IMR-90 (cell line): ENCODE results near the gene ARMC8. TPM values are rescaled to one million over a fixed set of nuclear protein-coding genes. Genes with fewer than 3 reads are reported as not detected.

Source experiments
- ATAC-seq: fragments of 200-7000 bp; cut with Tn5 transposase; 2 replicates; pipeline ENCODE4 v1.9.1; 2020; ENCODE audit warnings: low read depth, mild to moderate bottlenecking, moderate library complexity
- BruUV-seq: library from RNA; stranded (reverse); fragments of 400-500 nt; replicated peaks from 2 replicates; lab custom pipeline; 2021; lab: Mats Ljungman, UMichigan
- CTCF ChIA-PET: fragments of 300-600 bp; formaldehyde crosslinking; extraction: SDS; loops from one replicate; lab custom pipeline; 2021; ENCODE audit warnings: antibody characterized with exemption; lab: Yijun Ruan, JAX
- POLR2A ChIA-PET: fragments of 300-600 bp; sonication (Branson Sonifier 250); formaldehyde crosslinking; loops from one replicate; lab custom pipeline; 2022; ENCODE audit warnings: antibody characterized with exemption; ENCODE audit not compliant: unreplicated experiment; lab: Charles Lee
- DNase-seq: peaks from one replicate; pipeline ENCODE4 v3.0.0; 2013
- H2AFZ ChIP-seq: replicated peaks from 2 replicates; pipeline ENCODE3; 2013; ENCODE audit warnings: low read length, mild to moderate bottlenecking; ENCODE audit not compliant: poor library complexity
- H2AK5ac ChIP-seq: 2 replicates; pipeline ENCODE4 v1.6.1; 2013; ENCODE audit warnings: low read depth, low read length, inconsistent platforms
- H2AK9ac ChIP-seq: replicated peaks from 2 replicates; pipeline ENCODE3; 2013; ENCODE audit warnings: mild to moderate bottlenecking, low read depth, low read length, moderate library complexity; ENCODE audit not compliant: poor library complexity
- H2BK120ac ChIP-seq: 2 replicates; pipeline ENCODE4 v1.6.1; 2013; ENCODE audit warnings: low read depth, low read length, inconsistent platforms
- H2BK15ac ChIP-seq: 3 replicates; pipeline ENCODE4 v1.6.1; 2013; ENCODE audit warnings: low read depth, low read length, inconsistent platforms
- H2BK20ac ChIP-seq: 2 replicates; pipeline ENCODE4 v1.6.1; 2013; ENCODE audit warnings: low read depth, mild to moderate bottlenecking, inconsistent platforms, low read length, moderate library complexity
- H2BK5ac ChIP-seq: 2 replicates; pipeline ENCODE4 v1.6.1; 2013; ENCODE audit warnings: mild to moderate bottlenecking, low read depth, low read length, inconsistent platforms; ENCODE audit not compliant: poor library complexity, severe bottlenecking
- H3K14ac ChIP-seq: replicated peaks from 2 replicates; pipeline ENCODE4 v1.6.1; 2013; ENCODE audit warnings: low read depth, low read length, inconsistent platforms
- H3K18ac ChIP-seq: 2 replicates; pipeline ENCODE4 v1.6.1; 2013; ENCODE audit warnings: low read depth, low read length, control low read depth
- H3K23ac ChIP-seq: 2 replicates; pipeline ENCODE4 v1.6.1; 2013; ENCODE audit warnings: low read depth, low read length, inconsistent platforms
- H3K27ac ChIP-seq: 2 replicates; pipeline ENCODE4 v1.5.1; 2013; ENCODE audit warnings: mild to moderate bottlenecking, control low read depth, low read length; ENCODE audit not compliant: insufficient read depth
- H3K27me3 ChIP-seq: 2 replicates; pipeline ENCODE4 v1.6.1; 2013; ENCODE audit warnings: low read length; ENCODE audit not compliant: control insufficient read depth, insufficient read depth
- H3K36me3 ChIP-seq: 2 replicates; pipeline ENCODE4 v1.6.1; 2013; ENCODE audit warnings: low read length, mixed read lengths; ENCODE audit not compliant: control insufficient read depth, insufficient read depth
- H3K4ac ChIP-seq: 2 replicates; pipeline ENCODE4 v1.6.1; 2013; ENCODE audit warnings: low read depth, low read length, inconsistent platforms
- H3K4me1 ChIP-seq: 2 replicates; pipeline ENCODE4 v1.6.1; 2013; ENCODE audit warnings: low read length, mixed read lengths; ENCODE audit not compliant: control insufficient read depth, insufficient read depth
- H3K4me2 ChIP-seq: 2 replicates; pipeline ENCODE4 v1.6.1; 2013; ENCODE audit warnings: low read depth, mild to moderate bottlenecking, control low read depth, low read length, moderate library complexity
- H3K4me3 ChIP-seq: 2 replicates; pipeline ENCODE4 v1.5.1; 2013; ENCODE audit warnings: low read depth, mild to moderate bottlenecking, control low read depth, low read length, moderate library complexity; ENCODE audit not compliant: insufficient read depth
- H3K56ac ChIP-seq: 2 replicates; pipeline ENCODE4 v1.6.1; 2013; ENCODE audit warnings: low read length, inconsistent platforms; ENCODE audit not compliant: insufficient read depth; ENCODE audit errors: extremely low read depth
- H3K79me1 ChIP-seq, 2 experiments: 2 replicates each; pipeline ENCODE4 v1.6.1; 2013; ENCODE audit warnings: low read length in 2 of 2, inconsistent platforms in 1 of 2, low read depth in 1 of 2
- H3K9ac ChIP-seq: 2 replicates; pipeline ENCODE4 v1.6.1; 2013; ENCODE audit warnings: low read depth, low read length, control low read depth
- H3K9me1 ChIP-seq: 2 replicates; pipeline ENCODE4 v1.6.1; 2013; ENCODE audit warnings: low read length, inconsistent platforms; ENCODE audit not compliant: insufficient read depth
- H3K9me3 ChIP-seq: 2 replicates; pipeline ENCODE4 v1.6.1; 2013; ENCODE audit warnings: low read length; ENCODE audit not compliant: control insufficient read depth, insufficient read depth
- H4K20me1 ChIP-seq: 2 replicates; pipeline ENCODE4 v1.6.1; 2013; ENCODE audit warnings: low read length, inconsistent platforms; ENCODE audit not compliant: insufficient read depth
- H4K5ac ChIP-seq: 2 replicates; pipeline ENCODE4 v1.6.1; 2013; ENCODE audit warnings: mild to moderate bottlenecking, low read depth, low read length, control low read depth
- H4K8ac ChIP-seq, 2 experiments: 2 replicates each; pipeline ENCODE4 v1.6.1; 2013; ENCODE audit warnings: low read depth in 2 of 2, low read length in 2 of 2, control low read depth in 1 of 2, inconsistent platforms in 1 of 2
- H4K91ac ChIP-seq: 2 replicates; pipeline ENCODE4 v1.6.1; 2013; ENCODE audit warnings: low read depth, low read length, inconsistent platforms; ENCODE audit not compliant: insufficient read depth
- BHLHE40 ChIP-seq: fragments of 150-350 bp; IDR thresholded peaks from 2 replicates; pipeline ENCODE4 v1.6.1; 2016; ENCODE audit warnings: mild to moderate bottlenecking, low read depth, low read length
- CEBPB ChIP-seq: IDR thresholded peaks from 2 replicates; pipeline ENCODE4 v1.6.1; 2012; ENCODE audit warnings: low read depth, low read length, improper control_type of control experiment
- CHD1 ChIP-seq: IDR thresholded peaks from 2 replicates; pipeline ENCODE4 v1.6.1; 2012; ENCODE audit warnings: low read depth, low read length, improper control_type of control experiment
- CTCF ChIP-seq: conservative IDR thresholded peaks from 2 replicates; pipeline ENCODE4 v1.5.1; 2012; ENCODE audit warnings: mild to moderate bottlenecking, low read depth, low read length, improper control_type of control experiment
- ELK1 ChIP-seq: fragments of 150-350 bp; IDR thresholded peaks from 2 replicates; pipeline ENCODE4 v1.6.1; 2016; ENCODE audit warnings: low read depth, mild to moderate bottlenecking, low read length, moderate library complexity, borderline replicate concordance
- FOS ChIP-seq: fragments of 150-350 bp; IDR thresholded peaks from 2 replicates; pipeline ENCODE4 v1.6.1; 2016; ENCODE audit warnings: low read depth, low read length
- MAFK ChIP-seq: IDR thresholded peaks from 2 replicates; pipeline ENCODE4 v1.6.1; 2012; ENCODE audit warnings: low read depth, low read length, improper control_type of control experiment
- MAZ ChIP-seq: IDR thresholded peaks from 2 replicates; pipeline ENCODE4 v1.6.1; 2012; ENCODE audit warnings: low read depth, mild to moderate bottlenecking, low read length, improper control_type of control experiment, moderate library complexity, borderline replicate concordance
- MXI1 ChIP-seq: IDR thresholded peaks from 2 replicates; pipeline ENCODE4 v1.6.1; 2012; ENCODE audit warnings: low read depth, mild to moderate bottlenecking, low read length, moderate library complexity, borderline replicate concordance
- NFE2L2 ChIP-seq: fragments of 150-350 bp; IDR thresholded peaks from 2 replicates; pipeline ENCODE4 v1.6.1; 2016; ENCODE audit warnings: low read depth, mild to moderate bottlenecking, low read length
- POLR2A ChIP-seq: IDR thresholded peaks from 2 replicates; pipeline ENCODE4 v1.6.1; 2012; ENCODE audit warnings: mild to moderate bottlenecking, low read depth, low read length
- RAD21 ChIP-seq: IDR thresholded peaks from 2 replicates; pipeline ENCODE4 v1.6.1; 2012; ENCODE audit warnings: low read length, improper control_type of control experiment
- RCOR1 ChIP-seq: IDR thresholded peaks from 2 replicates; pipeline ENCODE4 v1.6.1; 2012; ENCODE audit warnings: mild to moderate bottlenecking, low read length, improper control_type of control experiment; ENCODE audit not compliant: insufficient replicate concordance
- RFX5 ChIP-seq: IDR thresholded peaks from 2 replicates; pipeline ENCODE4 v1.8.0; 2012; ENCODE audit warnings: low read depth, mild to moderate bottlenecking, low read length, moderate library complexity
- SMC3 ChIP-seq: fragments of 150-350 bp; IDR thresholded peaks from 2 replicates; pipeline ENCODE4 v1.6.1; 2016; ENCODE audit warnings: low read depth, mild to moderate bottlenecking, antibody characterized with exemption, low read length, moderate library complexity
- USF2 ChIP-seq: fragments of 150-350 bp; IDR thresholded peaks from 2 replicates; pipeline ENCODE4 v1.6.1; 2017; ENCODE audit warnings: mild to moderate bottlenecking, antibody characterized with exemption, low read length, low read depth
- WGBS, 2 experiments: methylation state at CpG; one replicate each; pipeline versions ENCODE4 v1.1.5 to v1.1.7; 2013; ENCODE audit warnings: missing lambda C conversion rate in 2 of 2; ENCODE audit not compliant: insufficient read length in 1 of 2; ENCODE audit errors: extremely low coverage in 2 of 2; 5-methylcytosine and 5-hydroxymethylcytosine counted together
- dilution Hi-C: fragments of 300-500 bp; cut with HindIII; formaldehyde crosslinking; loops from one replicate; pipeline ENCODE4 v1.14.3; 2018; ENCODE audit warnings: low sequenced_read_pairs; ENCODE audit not compliant: unreplicated experiment
- in situ Hi-C: fragments of 300-500 bp; cut with MboI; formaldehyde crosslinking; loops from 3 replicates; pipeline ENCODE4 v1.14.3; 2019; ENCODE audit warnings: low sequenced_read_pairs, inconsistent platforms, mixed read lengths
- intact Hi-C: fragments of 100-400 bp; cut with micrococcal nuclease; formaldehyde crosslinking; loops from 2 replicates; pipeline ENCODE4 v1.10.0; 2022
- polyA plus RNA-seq, 3 experiments: library from polyadenylated mRNA; depleted of rRNA; stranded (reverse); fragments of >200 nt; gene quantifications; 2 replicates each; pipeline ENCODE4 v1.2.3, GENCODE V29; 2012; ENCODE audit warnings: low replicate concordance in 1 of 3
- total RNA-seq: library from RNA; depleted of rRNA; stranded (reverse); fragments of >200 nt; gene quantifications from 2 replicates; pipeline ENCODE4 v1.2.3, GENCODE V29; 2012

Gene ARMC8
- total and polyA plus RNA-seq, 2 of the 4 experiments (the other 2 are of a cell fraction) = 39.1 to 75.1 TPM

- H4K91ac ChIP-seq = no peak overlapping the region
- H2AFZ ChIP-seq = peak overlapping the region; percentile 92
- H3K27ac ChIP-seq = no peak overlapping the region
- H3K9me3 ChIP-seq = no peaks in the 10 kb centered on the region
- no peaks in the 10 kb centered on the region for H3K36me3 ChIP-seq
- BruUV-seq = no TSS peak
- no peak overlapping the region for H2BK20ac ChIP-seq
- ATAC-seq (no peak), DNase-seq (no peak)
- no peaks in the 10 kb centered on the region for H3K9me1 ChIP-seq
- no peak overlapping the region for H2AK5ac ChIP-seq
- no peak overlapping the region for H2BK120ac ChIP-seq
- WGBS, 2 experiments = 0% methylated on average over 2 of the region's 7 CpGs; no CpG with 5 or more reads in 1 of the 2 experiments
- no peak overlapping the region for H2BK5ac ChIP-seq
- H3K4me1 ChIP-seq = no peaks in the 10 kb centered on the region
- intact Hi-C loops = loop anchor here (5.0 kb wide), 2 partner anchors 143 to 592 kb away; partner anchors contain the start of gene ARMC8
- H3K27me3 ChIP-seq = peaks cover 5% of the 10 kb centered on the region
- H3K18ac ChIP-seq = no peak overlapping the region
- ChIA-PET POLR2A (no interaction called here), CTCF (interaction anchor here (1.0 kb wide), 1 partner anchor 96 kb away, joined by 3 read pairs; no protein-coding TSS in a partner anchor)
- peak overlapping the region; percentile 62 for H3K4me3 ChIP-seq
- H3K79me1 ChIP-seq = no peaks in the 10 kb centered on the region
- no peak overlapping the region for H2BK15ac ChIP-seq
- H3K9ac ChIP-seq = no peak overlapping the region
- in situ Hi-C loops = loop anchor here (5.0 kb wide), 1 partner anchor 92 kb away; no protein-coding TSS in a partner anchor
- H4K8ac ChIP-seq = no peak overlapping the region
- peak overlapping the region; percentile 85 for H3K4me2 ChIP-seq
- TF ChIP-seq ELK1 = no peak
- no peak for TF ChIP-seq FOS
- TF ChIP-seq RCOR1 = no peak
- TF ChIP-seq MAFK = no peak
- TF ChIP-seq CTCF = no peak
- TF ChIP-seq CEBPB = no peak
- no peak for TF ChIP-seq POLR2A
- TF ChIP-seq NFE2L2 = no peak
- no peak for TF ChIP-seq MAZ
- TF ChIP-seq BHLHE40 = no peak
- TF ChIP-seq RFX5 = no peak
- TF ChIP-seq CHD1 = no peak
- no peak for TF ChIP-seq SMC3
- no peak for TF ChIP-seq MXI1
- TF ChIP-seq USF2 = no peak
- no peak for TF ChIP-seq RAD21
- H3K14ac ChIP-seq = no peak overlapping the region
- H3K4ac ChIP-seq = no peak overlapping the region
- dilution Hi-C loops = no loop called here
- H2AK9ac ChIP-seq = no peak overlapping the region
- H4K5ac ChIP-seq = no peak overlapping the region
- no peak overlapping the region for H3K56ac ChIP-seq
- no peak overlapping the region for H3K23ac ChIP-seq
- no peaks in the 10 kb centered on the region for H4K20me1 ChIP-seq
Measured at GRCh38 chr3:138329984-138330293, 142.8 kb downstream of the ARMC8 start.
